ENCODE results near the gene BCDIN3D. TPM values are rescaled to one million over a fixed set of nuclear protein-coding genes. Genes with fewer than 3 reads are reported as not detected.

BCDIN3D gene
- polyA plus RNA-seq, 4 donors: 7.9 to 8.5 (median 8.3) TPM

DNA sequence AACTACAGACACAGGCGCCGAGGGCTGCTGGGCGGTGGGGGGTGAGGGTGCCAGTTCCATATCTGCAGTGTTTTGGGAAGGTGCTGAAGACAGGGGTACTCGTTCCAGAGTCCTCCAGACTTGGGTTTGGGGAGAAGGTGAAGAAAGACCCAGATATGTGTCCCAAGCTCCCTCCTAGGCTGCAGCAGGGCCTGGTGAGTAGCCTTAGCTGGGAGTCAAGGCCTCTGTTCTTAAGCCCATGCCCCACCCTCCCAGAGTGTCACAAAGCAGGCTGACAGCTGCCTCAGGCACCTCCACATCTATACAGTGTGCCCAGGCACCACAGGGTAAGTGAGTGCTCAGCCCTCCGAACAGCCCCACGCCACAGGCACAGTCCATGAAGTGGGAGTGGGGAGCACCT lies 19.0 kb downstream of the BCDIN3D start:
- no peak for DNase-seq (ENCODE audit: low read depth in 4 of 4, low spot score in 3 of 4)

DNA sequence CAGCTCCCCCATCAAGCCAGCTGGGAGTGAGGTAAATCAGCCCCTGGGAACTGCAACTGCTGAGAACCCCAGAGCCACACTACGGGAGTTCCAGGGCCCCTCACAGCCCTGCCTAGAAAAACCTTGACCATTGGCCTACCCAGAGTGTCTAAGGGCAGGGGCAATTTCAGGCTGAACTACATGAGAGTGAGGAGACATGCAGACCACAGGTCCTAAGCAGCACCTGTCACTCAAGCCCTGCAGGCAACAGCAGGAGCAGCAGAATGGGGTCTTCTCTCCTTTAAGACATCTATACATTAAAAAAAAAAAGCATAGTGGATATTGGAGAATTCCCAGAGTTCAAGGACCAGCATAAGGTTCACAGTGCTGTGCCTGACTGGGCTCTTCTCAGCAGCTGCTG lies 19.6 kb downstream of the BCDIN3D start:
- DNase-seq (ENCODE audit: low read depth in 4 of 4, low spot score in 3 of 4): no peak

DNA sequence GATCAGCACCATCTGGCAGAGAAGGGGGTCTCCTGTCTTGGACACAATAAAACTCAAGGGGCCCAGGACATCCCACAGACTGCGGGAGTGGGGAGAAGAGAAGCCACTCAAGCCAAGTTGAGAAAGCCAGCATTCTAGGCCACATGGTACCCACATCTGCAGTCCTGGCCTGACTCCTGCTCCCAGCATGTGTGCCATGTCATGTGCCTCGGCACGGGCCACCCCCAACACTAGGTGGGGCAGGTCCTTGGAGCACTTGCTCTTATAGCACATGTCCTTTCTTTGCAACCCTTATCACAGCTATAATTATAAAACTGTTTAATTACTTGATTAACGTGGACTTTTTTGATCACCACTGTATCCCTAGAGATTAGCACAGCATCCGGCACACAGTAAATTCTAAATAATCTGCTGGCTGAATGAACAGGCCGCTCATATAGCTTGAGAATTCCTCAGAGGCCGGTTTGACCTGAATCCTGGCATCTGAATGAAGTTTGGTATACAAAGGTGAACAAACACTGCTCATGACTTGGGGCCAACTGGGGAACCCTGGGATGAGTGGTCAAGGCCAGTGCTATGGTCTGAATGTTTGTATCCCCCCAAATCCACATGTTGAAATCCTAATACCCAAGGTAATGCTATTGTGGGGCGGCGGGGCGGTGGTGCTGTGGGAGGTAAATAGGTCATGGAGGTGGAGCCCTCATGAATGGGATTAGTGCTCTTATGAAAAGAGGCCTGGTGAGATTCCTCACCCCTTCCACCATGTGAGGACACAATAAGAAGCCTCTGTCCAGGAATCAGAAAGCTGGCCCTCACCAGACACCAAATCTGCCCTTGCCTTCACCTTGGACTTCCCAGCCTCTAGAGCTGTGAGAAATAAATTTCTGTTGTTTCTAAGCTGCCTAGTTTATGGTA lies 21.3 kb downstream of the BCDIN3D start:
- DNase-seq (ENCODE audit: low read depth in 4 of 4, low spot score in 3 of 4): no peak

- DNase-seq (ENCODE audit: low read depth in 4 of 4, low spot score in 3 of 4): no peak
Observed at GRCh38 chr12:49819786-49820185, 23.1 kb downstream of the BCDIN3D start.

- no peak for DNase-seq (ENCODE audit: low read depth in 4 of 4, low spot score in 3 of 4)
Observed at GRCh38 chr12:49818241-49818895, 24.5 kb downstream of the BCDIN3D start.

DNA sequence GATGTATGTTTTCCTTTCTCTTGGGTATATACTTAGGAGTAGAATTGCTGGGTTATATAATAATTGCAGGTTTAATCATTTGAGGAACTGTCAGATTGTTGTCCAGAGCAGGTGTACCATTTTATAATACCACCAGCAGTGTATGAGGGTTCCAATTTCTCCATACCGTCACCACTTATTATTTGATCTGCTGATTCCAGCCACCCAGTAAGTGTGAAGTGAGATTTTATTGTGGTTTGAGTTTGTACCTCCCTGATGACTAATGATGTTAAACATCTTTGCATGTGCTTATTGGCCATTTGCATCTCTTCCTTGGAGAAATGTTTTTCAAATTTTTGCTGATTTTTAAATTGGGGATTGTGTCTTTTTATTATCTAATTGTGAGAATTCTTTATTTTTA lies 29.8 kb downstream of the BCDIN3D start:
- no peak for DNase-seq (ENCODE audit: low read depth in 4 of 4, low spot score in 3 of 4)

- DNase-seq (ENCODE audit: low read depth in 4 of 4, low spot score in 3 of 4): no peak
Observed at GRCh38 chr12:49811961-49812401, 30.9 kb downstream of the BCDIN3D start.

DNA sequence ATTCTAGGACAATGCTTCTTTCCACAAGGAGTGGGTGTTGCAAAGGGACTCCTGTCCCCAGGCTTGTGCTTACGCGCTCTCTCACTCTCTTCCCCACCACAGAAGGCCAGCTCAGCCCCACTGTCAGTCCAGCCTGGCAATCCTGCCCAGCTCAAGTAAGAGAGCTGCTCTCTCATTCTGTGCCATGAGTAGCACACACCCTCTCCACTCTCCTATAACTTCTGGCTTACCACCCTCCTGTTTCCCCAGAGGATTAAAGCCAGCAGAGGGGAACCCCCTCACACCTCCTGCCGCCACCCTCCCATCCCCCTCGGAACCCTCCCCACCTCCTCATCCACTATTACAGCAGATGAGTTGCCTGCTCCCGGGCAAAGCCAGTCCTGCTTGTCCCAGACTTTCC lies 31.8 kb downstream of the BCDIN3D start:
- DNase-seq (ENCODE audit: low read depth in 4 of 4, low spot score in 3 of 4): no peak

DNA sequence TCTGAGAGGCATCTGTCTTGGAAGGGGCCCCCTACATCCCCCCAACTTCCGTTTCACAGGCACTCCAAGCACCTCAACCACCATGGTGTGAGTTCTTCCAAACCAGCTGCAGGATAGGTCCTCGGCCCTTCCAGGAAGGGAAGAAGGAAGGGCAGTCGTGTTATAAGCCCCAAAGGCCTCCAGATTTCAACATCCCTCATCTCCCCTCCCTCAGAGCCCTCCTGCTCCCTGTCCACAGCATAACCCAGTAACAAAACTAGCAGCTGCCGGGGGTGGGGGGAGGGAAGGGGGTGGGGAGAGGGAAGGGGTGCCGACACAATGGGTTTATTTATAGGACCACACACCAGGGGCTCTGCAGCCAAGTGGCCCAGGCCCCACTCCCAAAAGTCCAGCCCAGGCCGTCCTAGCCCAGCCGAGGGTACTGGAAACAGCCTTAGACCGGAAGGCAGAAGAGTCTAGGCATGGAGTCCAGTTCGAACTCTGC lies 33.0 kb downstream of the BCDIN3D start:
- no peak for DNase-seq (ENCODE audit: low read depth in 4 of 4, low spot score in 3 of 4)

DNA sequence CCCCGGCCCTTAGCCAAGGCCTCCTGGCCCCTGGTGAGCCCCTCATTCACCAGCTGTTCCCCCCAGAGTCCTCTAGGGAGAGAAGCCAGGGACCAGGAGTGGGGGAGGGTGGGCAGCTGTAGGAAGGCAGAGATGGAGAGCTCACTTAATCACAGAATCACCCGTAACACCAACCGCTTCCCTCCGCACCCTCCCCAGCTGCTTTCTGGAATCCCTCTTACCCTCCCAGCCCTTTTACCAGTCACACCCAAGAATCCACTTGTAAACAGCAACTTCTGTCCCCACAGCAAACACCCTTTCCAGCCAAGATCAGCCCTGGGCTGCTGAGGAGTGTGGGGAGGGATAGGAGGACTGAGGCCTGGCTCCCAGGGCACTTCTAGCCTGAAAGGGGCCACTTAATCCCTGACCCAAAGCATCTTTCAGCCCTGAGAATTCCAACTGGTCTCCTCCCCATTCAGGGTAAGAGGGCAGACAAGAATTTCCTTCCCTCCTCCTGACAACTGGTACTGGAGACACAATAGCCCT lies 33.5 kb downstream of the BCDIN3D start:
- DNase-seq (ENCODE audit: low read depth in 4 of 4, low spot score in 3 of 4): no peak

GRCh38 chr12:49808686-49809380 lies 34.1 kb downstream of the BCDIN3D start:
- DNase-seq (ENCODE audit: low read depth in 4 of 4, low spot score in 3 of 4): no peak

GRCh38 chr12:49807991-49808580 lies 34.8 kb downstream of the BCDIN3D start:
- DNase-seq (ENCODE audit: low read depth in 4 of 4, low spot score in 3 of 4): no peak

GRCh38 chr12:49806877-49807276 lies 36.0 kb downstream of the BCDIN3D start:
- DNase-seq (ENCODE audit: low read depth in 4 of 4, low spot score in 3 of 4): no peak

- DNase-seq (ENCODE audit: low read depth in 4 of 4, low spot score in 3 of 4): no peak
Observed at GRCh38 chr12:49806321-49806813, 36.5 kb downstream of the BCDIN3D start.

- DNase-seq (ENCODE audit: low read depth in 4 of 4, low spot score in 3 of 4): no peak
Observed at GRCh38 chr12:49805409-49805808, 37.5 kb downstream of the BCDIN3D start.

- no peak for DNase-seq (ENCODE audit: low read depth in 4 of 4, low spot score in 3 of 4)
Observed at GRCh38 chr12:49804821-49805220, 38.1 kb downstream of the BCDIN3D start.

- no peak for DNase-seq (ENCODE audit: low read depth in 4 of 4, low spot score in 3 of 4)
Observed at GRCh38 chr12:49803693-49804450, 39.0 kb downstream of the BCDIN3D start.

DNA sequence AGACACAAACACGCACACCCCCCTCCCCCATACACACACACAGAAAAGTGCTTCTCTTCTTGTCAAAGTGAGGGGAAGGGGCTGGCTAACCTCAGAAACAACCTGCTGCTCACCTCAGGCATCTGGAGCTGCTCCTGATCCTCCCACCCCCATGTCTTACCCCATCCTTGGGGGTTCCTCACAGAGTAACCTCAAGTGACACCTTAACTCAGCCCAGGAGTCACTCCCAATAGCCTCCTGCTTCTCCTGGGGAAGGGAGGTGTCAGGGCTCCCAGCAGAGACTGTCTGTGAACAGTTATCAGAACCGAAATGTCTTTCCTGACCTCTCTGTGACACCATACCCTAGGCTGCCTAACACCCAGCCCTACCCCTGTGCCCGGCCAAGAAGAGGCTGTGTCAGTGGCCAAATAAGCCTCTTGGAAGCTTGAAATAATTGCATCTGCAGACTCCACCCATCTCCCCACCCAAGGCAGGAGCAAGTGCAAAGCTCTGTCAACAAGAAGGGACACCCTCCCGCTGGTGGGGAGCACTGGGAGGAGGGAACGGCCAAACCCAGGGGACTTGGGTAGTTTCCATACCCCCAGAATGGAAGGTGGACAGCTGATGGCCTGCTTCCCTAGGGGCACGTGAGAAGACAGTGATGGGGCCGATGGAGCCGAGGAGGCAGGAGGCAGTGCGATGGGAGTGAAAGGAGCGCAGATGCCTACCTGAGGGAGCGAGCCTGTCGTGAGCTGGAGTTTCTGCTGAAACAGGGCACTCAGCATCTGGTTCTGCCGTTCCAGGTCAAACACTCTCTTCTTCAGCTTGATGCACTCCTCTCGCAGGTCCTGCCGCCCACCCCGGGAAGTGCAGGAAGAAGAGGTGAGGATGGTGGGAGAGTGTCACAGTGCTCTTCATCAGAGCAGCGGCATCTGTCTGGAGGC lies 41.5 kb downstream of the BCDIN3D start:
- DNase-seq (ENCODE audit: low read depth in 4 of 4, low spot score in 3 of 4): no peak
